GM19395 (cell line): ENCODE results near the gene ZNF622.

ENCODE experiments used
- ATAC-seq: cut with Tn5 transposase; IDR thresholded peaks from one replicate; pipeline ENCODE4 v1.9.1; 2021; ENCODE audit warnings: mild to moderate bottlenecking, moderate library complexity; ENCODE audit not compliant: unreplicated experiment

ZNF622 gene, protein sequence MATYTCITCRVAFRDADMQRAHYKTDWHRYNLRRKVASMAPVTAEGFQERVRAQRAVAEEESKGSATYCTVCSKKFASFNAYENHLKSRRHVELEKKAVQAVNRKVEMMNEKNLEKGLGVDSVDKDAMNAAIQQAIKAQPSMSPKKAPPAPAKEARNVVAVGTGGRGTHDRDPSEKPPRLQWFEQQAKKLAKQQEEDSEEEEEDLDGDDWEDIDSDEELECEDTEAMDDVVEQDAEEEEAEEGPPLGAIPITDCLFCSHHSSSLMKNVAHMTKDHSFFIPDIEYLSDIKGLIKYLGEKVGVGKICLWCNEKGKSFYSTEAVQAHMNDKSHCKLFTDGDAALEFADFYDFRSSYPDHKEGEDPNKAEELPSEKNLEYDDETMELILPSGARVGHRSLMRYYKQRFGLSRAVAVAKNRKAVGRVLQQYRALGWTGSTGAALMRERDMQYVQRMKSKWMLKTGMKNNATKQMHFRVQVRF

DNA sequence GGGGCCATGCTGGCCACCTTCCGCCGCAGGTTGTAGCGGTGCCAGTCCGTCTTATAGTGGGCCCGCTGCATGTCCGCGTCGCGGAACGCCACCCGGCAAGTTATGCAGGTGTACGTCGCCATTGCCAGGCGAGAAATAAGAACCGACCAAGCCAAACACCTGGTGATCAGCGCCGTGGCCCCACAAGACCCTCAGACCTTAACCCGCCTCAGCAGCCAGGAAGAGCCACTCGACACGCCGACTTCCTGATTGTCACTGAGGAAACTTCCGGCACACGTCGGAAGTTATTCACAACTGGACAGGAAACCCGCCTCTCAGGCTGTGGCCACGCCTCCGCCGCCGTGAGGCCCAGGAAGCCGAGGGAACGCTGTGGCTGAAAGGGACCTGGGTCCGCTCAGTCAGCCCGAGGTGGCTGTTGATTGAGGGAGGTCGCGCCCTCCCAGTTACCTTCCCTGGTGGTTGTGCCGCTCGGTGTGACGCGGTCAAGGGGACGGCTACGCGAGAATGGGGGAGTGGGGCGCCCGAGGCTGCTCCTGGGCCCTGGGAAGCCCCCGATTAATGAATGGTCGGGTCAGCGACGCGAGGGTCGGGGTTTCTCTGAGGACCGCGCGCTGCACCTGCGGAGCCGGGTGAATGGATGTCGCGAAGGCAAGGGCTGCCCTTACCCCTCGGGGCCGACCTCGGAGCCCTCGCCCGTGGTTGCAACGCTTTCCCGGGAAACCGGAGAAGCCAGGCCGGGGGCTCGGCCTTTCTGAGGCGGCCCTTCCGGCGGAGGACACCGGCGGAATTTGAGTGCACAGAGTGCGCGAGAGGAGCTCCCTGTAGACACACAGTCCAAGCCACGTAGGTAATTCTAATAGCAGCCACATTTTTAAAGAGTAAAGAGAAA is at the start of gene ZNF622:
TSS of gene ZNF622 (minus strand) at position 257 of the 889 bp plus-strand sequence. CDS start at position 122, 135 bp downstream.
- ATAC-seq = peak; percentile 86

GRCh38 chr5:16510098-16510497 is 44.5 kb upstream of the ZNF622 start:
- ATAC-seq = no peak

- no peak for ATAC-seq
Observed at GRCh38 chr5:16508730-16509531, 43.3 kb upstream of the ZNF622 start.

DNA sequence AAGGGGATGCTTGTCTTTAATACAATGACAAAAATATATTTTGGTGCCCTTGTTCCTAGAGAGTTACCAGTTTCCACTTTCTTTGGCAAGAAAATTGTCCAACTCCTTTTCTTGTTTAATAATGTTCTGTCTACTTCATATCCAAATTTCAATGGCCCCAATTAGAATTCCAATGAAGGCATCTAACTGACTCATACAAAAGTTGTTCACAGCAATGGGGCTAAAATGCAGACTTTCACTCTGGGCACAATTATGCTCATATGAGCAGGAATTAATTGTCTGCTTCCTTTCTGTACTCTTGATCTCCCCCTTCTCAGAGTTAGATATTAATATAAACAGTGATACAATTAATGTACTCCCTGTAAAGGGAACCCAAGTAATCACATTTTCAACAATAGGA is 42.1 kb upstream of the ZNF622 start:
- ATAC-seq = no peak

DNA sequence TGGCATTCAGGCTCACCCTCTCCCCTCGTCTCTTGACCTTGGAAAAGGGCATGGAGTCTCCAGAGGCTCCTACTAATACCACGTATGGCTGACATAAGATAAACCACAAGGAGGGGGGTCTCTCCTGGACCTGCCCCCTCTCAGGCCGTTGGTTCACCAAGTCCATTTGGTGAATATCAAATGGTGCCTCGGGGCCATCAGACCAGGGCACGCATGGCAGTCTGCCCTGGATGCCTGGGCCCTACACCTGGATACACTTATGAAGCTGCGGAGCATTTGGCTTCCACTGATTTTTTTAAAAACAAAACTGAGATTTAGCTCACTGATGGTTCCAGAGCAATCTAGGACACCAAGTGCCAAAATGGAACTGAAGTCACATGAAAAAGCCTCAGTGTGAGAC is 40.3 kb upstream of the ZNF622 start:
- ATAC-seq = no peak

GRCh38 chr5:16505140-16505891 is 39.7 kb upstream of the ZNF622 start:
- no peak for ATAC-seq

GRCh38 chr5:16504571-16504970 is 39.0 kb upstream of the ZNF622 start:
- no peak for ATAC-seq

GRCh38 chr5:16502866-16503265 is 37.3 kb upstream of the ZNF622 start:
- no peak for ATAC-seq

GRCh38 chr5:16500024-16500423 is 34.4 kb upstream of the ZNF622 start:
- no peak for ATAC-seq

GRCh38 chr5:16497546-16497945 is 31.9 kb upstream of the ZNF622 start:
- ATAC-seq = no peak

DNA sequence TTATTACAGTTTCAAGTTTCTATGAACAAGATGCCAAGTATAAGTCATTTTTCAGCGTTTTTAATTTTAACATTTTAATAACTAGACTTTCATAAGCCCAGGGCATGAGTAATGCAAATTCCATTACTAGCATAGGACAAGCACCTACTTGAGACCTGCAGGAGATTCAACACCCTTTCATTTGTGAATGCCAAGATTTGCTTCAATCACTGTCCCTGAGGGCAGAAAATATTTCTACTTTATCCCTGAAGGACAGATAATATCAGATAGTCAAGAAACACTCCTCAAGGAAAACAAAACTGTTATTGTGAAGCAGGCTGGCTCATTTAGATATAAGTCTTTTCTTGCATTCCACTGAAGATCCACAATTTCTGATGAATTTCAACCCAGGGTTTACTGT is 27.7 kb upstream of the ZNF622 start:
- no peak for ATAC-seq

DNA sequence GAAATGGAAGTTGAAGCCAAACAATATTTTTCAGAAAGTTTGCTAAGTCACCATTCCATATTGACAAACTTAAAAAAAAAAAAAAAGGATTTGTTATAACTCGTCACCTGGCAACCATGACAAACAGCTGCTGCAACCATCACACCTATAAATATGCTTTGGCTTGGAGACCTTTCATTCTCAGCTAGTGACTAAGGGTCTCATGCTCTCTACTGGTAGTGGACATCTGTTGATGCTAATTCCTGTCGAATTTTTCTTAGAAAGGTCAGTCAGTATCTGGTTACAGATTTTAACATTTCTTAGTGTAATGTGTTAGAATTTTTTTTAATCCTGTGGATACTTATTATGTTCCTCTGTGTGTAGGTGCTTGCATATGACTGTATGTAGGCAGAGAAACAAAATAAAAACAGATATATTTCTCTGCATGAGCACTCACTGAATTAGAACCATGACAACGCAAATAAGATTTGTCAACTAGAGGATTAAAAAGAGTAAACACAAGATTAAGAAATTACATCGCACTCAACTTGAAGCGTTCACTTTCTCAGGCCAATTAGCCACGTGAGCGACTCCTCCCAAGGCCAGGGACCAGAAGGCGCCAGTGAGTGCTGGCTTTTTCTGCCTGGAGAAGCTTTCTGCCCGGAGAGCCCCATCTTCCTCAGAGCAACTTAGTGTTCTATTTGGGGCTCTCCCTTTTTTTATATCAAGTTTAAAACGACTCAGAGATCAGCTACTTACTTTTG is 27.0 kb upstream of the ZNF622 start:
- ATAC-seq = no peak

GRCh38 chr5:16490911-16491310 is 25.3 kb upstream of the ZNF622 start:
- ATAC-seq = no peak

DNA sequence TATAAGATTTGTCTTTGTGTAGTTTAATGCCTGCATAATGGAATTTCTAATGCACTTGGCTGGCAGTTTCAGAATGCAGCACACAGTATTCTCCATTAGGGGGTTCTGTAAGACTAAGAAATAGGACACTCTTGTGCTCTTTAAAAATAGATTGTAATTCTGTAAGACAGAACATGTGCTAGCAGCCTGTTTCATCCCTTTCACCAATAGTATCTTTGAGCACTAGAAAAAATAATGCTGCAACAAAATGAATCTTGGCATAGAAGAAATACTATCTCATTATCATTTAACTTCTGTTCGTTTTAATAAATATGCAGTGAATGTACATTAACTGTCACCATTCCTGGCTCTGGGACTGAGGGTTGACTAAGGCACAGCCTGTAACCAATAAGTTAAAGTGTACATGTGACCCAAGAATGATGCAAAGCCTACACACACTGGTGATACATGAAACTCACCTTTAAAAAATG is 23.8 kb upstream of the ZNF622 start:
- peak; percentile 72 for ATAC-seq

DNA sequence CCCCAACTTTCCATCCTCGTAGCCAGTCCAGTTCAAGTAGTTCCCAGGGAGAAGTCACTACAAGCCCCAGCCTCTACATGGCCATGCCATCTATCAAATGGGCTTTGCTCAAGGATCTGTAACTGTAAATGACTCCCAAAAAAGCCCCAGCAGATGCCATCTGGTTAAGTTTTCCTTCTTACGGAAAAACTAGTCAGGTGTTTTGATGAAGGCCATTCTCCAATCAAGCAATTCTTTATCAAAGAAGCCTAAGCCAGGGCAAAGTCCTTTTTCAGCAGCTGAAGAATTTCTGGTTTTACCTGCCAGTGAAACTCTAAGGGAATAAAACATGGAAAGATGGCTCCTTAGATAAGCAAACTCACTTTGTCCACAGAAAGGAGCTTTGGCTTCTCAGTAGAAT is 21.9 kb upstream of the ZNF622 start:
- no peak for ATAC-seq

GRCh38 chr5:16486711-16487111 is 21.1 kb upstream of the ZNF622 start:
- no peak for ATAC-seq

GRCh38 chr5:16485656-16486055 is 20.1 kb upstream of the ZNF622 start:
- no peak for ATAC-seq

GRCh38 chr5:16484081-16484480 is 18.5 kb upstream of the ZNF622 start:
- ATAC-seq = no peak

DNA sequence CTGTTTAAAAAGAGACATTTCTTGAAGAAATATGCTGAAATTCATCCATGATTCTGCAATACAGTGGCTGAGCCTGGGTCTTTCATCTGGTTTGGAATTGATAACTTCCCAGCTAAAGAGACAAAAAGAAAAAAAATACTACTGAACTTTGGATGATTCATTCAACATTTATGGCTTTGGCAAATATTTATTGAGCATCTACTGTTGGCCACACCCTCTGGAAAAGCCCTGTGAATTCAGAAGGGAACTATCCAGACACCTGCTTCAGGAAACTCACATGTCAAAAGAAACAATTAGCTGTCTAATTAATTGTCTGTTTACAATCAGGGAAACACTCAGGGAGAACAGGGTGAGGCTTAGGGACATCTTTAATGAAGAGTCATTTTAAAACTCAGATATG is 17.8 kb upstream of the ZNF622 start:
- ATAC-seq = no peak
